MM.1S (cell line): ENCODE measurements around the gene SORCS2.

ENCODE experiments used
- EZH2phosphoT487 ChIP-seq: fragments of 300-600 bp; sonication (generic); IDR thresholded peaks from 2 replicates; pipeline ENCODE4 v1.6.1; 2018; ENCODE audit warnings: antibody characterized with exemption, low read length
- TF ChIP-seq, protein P1 (sequence below): fragments of 300-600 bp; sonication (generic); IDR thresholded peaks from 2 replicates; pipeline ENCODE4 v1.5.1; 2016; ENCODE audit warnings: antibody characterized with exemption, low read length, mixed read lengths

DNA sequence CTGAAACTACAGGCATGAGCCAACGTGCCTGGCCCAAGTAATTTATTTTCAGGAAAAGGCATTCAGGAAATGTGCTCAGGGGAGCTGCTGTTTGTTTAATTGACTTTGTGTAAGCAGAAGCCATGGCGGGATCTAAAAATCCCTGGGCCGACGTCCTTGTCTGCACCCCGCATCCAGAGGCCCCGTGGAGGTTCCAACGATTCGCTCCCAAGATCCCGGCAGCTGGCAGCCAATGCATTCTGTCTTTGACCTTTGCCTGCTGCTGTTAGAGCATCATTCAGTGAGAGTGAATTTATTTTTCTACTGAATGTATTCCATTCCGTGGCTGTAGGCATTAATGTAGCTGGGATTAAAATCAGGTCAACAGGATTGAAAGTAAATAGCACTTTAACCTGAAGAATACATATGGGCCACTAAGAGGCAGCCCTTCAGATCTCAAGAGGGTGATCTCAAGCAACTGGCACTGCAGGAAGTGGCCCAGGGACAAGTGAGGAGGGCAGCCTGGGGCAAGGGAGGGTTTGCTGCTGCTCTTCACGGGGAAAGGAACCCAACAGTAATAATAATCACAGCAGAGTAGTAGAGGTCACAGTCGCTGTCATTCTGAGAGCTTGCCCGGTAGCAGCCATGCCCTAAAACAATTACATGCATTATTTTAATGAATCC lies 167.2 kb downstream of the SORCS2 start:
- TF ChIP-seq, protein P1, sequence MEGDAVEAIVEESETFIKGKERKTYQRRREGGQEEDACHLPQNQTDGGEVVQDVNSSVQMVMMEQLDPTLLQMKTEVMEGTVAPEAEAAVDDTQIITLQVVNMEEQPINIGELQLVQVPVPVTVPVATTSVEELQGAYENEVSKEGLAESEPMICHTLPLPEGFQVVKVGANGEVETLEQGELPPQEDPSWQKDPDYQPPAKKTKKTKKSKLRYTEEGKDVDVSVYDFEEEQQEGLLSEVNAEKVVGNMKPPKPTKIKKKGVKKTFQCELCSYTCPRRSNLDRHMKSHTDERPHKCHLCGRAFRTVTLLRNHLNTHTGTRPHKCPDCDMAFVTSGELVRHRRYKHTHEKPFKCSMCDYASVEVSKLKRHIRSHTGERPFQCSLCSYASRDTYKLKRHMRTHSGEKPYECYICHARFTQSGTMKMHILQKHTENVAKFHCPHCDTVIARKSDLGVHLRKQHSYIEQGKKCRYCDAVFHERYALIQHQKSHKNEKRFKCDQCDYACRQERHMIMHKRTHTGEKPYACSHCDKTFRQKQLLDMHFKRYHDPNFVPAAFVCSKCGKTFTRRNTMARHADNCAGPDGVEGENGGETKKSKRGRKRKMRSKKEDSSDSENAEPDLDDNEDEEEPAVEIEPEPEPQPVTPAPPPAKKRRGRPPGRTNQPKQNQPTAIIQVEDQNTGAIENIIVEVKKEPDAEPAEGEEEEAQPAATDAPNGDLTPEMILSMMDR = no peak
- no peak for TF ChIP-seq EZH2phosphoT487
